GM12878 (cell line): ENCODE measurements around the gene AVL9. TPM values are rescaled to one million over a fixed set of nuclear protein-coding genes. Genes with fewer than 3 reads are reported as not detected.

Source experiments
- BHLHE40 ChIP-seq, 2 experiments: fragments of 450-650 bp in 1 of 2; IDR thresholded peaks; 2 replicates each; pipeline ENCODE4 v1.6.1; 2011 to 2017; ENCODE audit warnings: low read depth in 2 of 2, borderline replicate concordance in 1 of 2, improper control_type of control experiment in 1 of 2, low read length in 1 of 2, mild to moderate bottlenecking in 1 of 2
- CBX5 ChIP-seq: sonication (generic); IDR thresholded peaks from 2 replicates; pipeline ENCODE4 v1.6.1; 2016; ENCODE audit warnings: low read depth, moderate library complexity, mild to moderate bottlenecking, inconsistent platforms
- EED ChIP-seq: sonication (generic); IDR thresholded peaks from 2 replicates; pipeline ENCODE4 v1.6.1; 2016; ENCODE audit warnings: antibody characterized with exemption, low read depth
- FOXM1 ChIP-seq: IDR thresholded peaks from 2 replicates; pipeline ENCODE4 v1.6.1; 2012; ENCODE audit warnings: low read depth, mild to moderate bottlenecking, inconsistent platforms, low read length, moderate library complexity
- JUND ChIP-seq: IDR thresholded peaks from 2 replicates; pipeline ENCODE4 v1.6.1; 2012; ENCODE audit warnings: low read depth, mild to moderate bottlenecking, low read length, improper control_type of control experiment, moderate library complexity
- KLF5 ChIP-seq: fragments of 450-650 bp; IDR thresholded peaks from 2 replicates; pipeline ENCODE4 v1.6.1; 2014; ENCODE audit warnings: mild to moderate bottlenecking; ENCODE audit not compliant: partially characterized antibody
- NFIC ChIP-seq: IDR thresholded peaks from 2 replicates; pipeline ENCODE4 v1.6.1; 2012; ENCODE audit warnings: low read depth, mild to moderate bottlenecking, inconsistent platforms, low read length, moderate library complexity
- NFXL1 ChIP-seq: fragments of 450-650 bp; IDR thresholded peaks from 2 replicates; pipeline ENCODE4 v1.6.1; 2017; ENCODE audit warnings: antibody characterized with exemption, mild to moderate bottlenecking, borderline replicate concordance
- NFYB ChIP-seq: IDR thresholded peaks from 2 replicates; pipeline ENCODE4 v1.6.1; 2011; ENCODE audit warnings: low read depth, mild to moderate bottlenecking, low read length, improper control_type of control experiment, moderate library complexity; ENCODE audit not compliant: insufficient read depth
- RB1 ChIP-seq: fragments of 450-650 bp; formaldehyde crosslinking; IDR thresholded peaks from 2 replicates; pipeline ENCODE4 v1.6.1; 2017; ENCODE audit warnings: mild to moderate bottlenecking, borderline replicate concordance
- TAF1 ChIP-seq: IDR thresholded peaks from 2 replicates; pipeline ENCODE4 v1.6.1; 2011; ENCODE audit warnings: mild to moderate bottlenecking, low read depth, low read length, borderline replicate concordance
- TCF12 ChIP-seq: IDR thresholded peaks from 2 replicates; pipeline ENCODE4 v1.6.1; 2011; ENCODE audit warnings: low read depth, mild to moderate bottlenecking, low read length
- ZNF217 ChIP-seq: fragments of 450-650 bp; IDR thresholded peaks from 2 replicates; pipeline ENCODE4 v1.6.1; 2017; ENCODE audit warnings: antibody characterized with exemption, mild to moderate bottlenecking
- ZNF24 ChIP-seq: fragments of 450-650 bp; IDR thresholded peaks from 2 replicates; pipeline ENCODE4 v1.6.1; 2017; ENCODE audit warnings: antibody characterized with exemption, mild to moderate bottlenecking
- ZNF622 ChIP-seq: fragments of 450-650 bp; IDR thresholded peaks from 2 replicates; pipeline ENCODE4 v1.6.1; 2017; ENCODE audit warnings: mild to moderate bottlenecking, inconsistent platforms
- polyA plus RNA-seq, 11 experiments: library from polyadenylated mRNA; depleted of rRNA in 4 of 11; unstranded in 6 of 11; stranded (reverse) in 5 of 11; fragments of >200 nt; fragmentation: Nextera tagmentation in 4 of 11; fragmentation: Illumina TruSeq in 1 of 11; extraction: Ambion mirVana in 4 of 11; extraction: Trizol in 1 of 11; gene quantifications; 1 replicate in 1 of 11; 2 replicates in 10 of 11; pipeline versions ENCODE4 v1.2.1 to v1.2.3, GENCODE V29; 2011 to 2016; ENCODE audit warnings: inconsistent platforms in 2 of 11, missing spikeins in 2 of 11, low read depth in 1 of 11
- total RNA-seq, 4 experiments: library from RNA; depleted of rRNA in 3 of 4; stranded (reverse); fragments of >200 nt in 3 of 4; fragmentation: Illumina TruSeq in 1 of 4; extraction: Trizol in 1 of 4; gene quantifications; 2 replicates each; pipeline versions ENCODE4 v1.2.1 to v1.2.3, GENCODE V29; 2013 to 2021
- TF ChIP-seq, protein P1 (sequence below): fragments of 450-650 bp; IDR thresholded peaks from 2 replicates; pipeline ENCODE4 v1.6.1; 2017; ENCODE audit warnings: low read depth, mild to moderate bottlenecking, moderate library complexity

AVL9 gene
- total and polyA plus RNA-seq, 10 of the 15 experiments (the other 5 are each of a cell fraction or from before 2014, with no cell fraction given) = 4.5 to 41.6 (median 20.1) TPM

GRCh38 chr7:32495298-32496051 lies at the start of gene AVL9 (continued):
- TF ChIP-seq ZNF24 = no peak
- TF ChIP-seq, protein P1, sequence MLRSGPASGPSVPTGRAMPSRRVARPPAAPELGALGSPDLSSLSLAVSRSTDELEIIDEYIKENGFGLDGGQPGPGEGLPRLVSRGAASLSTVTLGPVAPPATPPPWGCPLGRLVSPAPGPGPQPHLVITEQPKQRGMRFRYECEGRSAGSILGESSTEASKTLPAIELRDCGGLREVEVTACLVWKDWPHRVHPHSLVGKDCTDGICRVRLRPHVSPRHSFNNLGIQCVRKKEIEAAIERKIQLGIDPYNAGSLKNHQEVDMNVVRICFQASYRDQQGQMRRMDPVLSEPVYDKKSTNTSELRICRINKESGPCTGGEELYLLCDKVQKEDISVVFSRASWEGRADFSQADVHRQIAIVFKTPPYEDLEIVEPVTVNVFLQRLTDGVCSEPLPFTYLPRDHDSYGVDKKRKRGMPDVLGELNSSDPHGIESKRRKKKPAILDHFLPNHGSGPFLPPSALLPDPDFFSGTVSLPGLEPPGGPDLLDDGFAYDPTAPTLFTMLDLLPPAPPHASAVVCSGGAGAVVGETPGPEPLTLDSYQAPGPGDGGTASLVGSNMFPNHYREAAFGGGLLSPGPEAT = no peak
- TF ChIP-seq ZNF622 = no peak
- no peak for TF ChIP-seq NFIC
- TF ChIP-seq BHLHE40 (IDR thresholded peaks at IDR 0.05; ENCODE audit: borderline replicate concordance in 1 of 2, low read depth in 2 of 2, low read length in 1 of 2) = peak; percentile 65 to 85
- TF ChIP-seq NFYB = no peak
- TF ChIP-seq RB1 = peak; percentile 70; the same call in 1 of the 2 replicates
- no peak for TF ChIP-seq KLF5
- no peak; the same call in 1 of the 2 replicates for TF ChIP-seq ZNF217
- peak; percentile 66; the same call in 1 of the 2 replicates for TF ChIP-seq TAF1
- TF ChIP-seq CBX5 = no peak
- TF ChIP-seq JUND = no peak
- no peak for TF ChIP-seq NFXL1
- no peak for TF ChIP-seq EED
- TF ChIP-seq FOXM1 = no peak
- no peak for TF ChIP-seq TCF12
